Activated gamma-delta T cell (primary cell): ENCODE results near the gene PITPNM3.

Experiments
- DNase-seq: peaks from one replicate; lab custom pipeline; 2025; lab: John Stamatoyannopoulos, UW

Gene PITPNM3

GRCh38 chr17:6408276-6408675 is 148.1 kb downstream of the PITPNM3 start:
- no peak for DNase-seq

- no peak for DNase-seq
Observed at GRCh38 chr17:6402258-6402657, 154.1 kb downstream of the PITPNM3 start.
